ENCODE data around the gene CASQ1. TPM values are rescaled to one million over a fixed set of nuclear protein-coding genes. Genes with fewer than 3 reads are reported as not detected.

Gene CASQ1
- total RNA-seq, result not detected
- 0 reads per million in 2 donors for total RNA-seq

- no peak for DNase-seq
- no peaks in the 10 kb centered on the region for H3K9me3 ChIP-seq (ENCODE audit: control insufficient read depth, low read length, poor library complexity, severe bottlenecking)
- Mint-ChIP-seq H3K27ac (no peak within 1 kb of the TSS), H3K4me3 (no peak within 1 kb of the TSS), H3K27me3 (peaks cover 19% of the 10 kb centered on the region), H3K36me3 (ENCODE audit: low read depth) (peaks cover 3% of the 10 kb centered on the region), H3K4me1 (peaks cover 2% of the 10 kb centered on the region)
- no peak for ATAC-seq
Measured at GRCh38 chr1:160189649-160190625, at the start of gene CASQ1. TSS of gene CASQ1 (plus strand) at chr1:160190575. CDS start at chr1:160190752, 177 bp downstream.

GRCh38 chr1:160143695-160144094 is 46.7 kb upstream of the CASQ1 start:
- no peak overlapping the region for H3K4me3 Mint-ChIP-seq

GRCh38 chr1:160144921-160145320 is 45.5 kb upstream of the CASQ1 start:
- Mint-ChIP-seq H3K27me3 (peaks cover 63% of the 10 kb centered on the region), H3K4me3 (no peak overlapping the region), H3K4me1 (no peaks in the 10 kb centered on the region), H3K27ac (no peak overlapping the region), H3K36me3 (ENCODE audit: low read depth) (peaks cover 4% of the 10 kb centered on the region)
- no peak for ATAC-seq
- no peaks in the 10 kb centered on the region for H3K9me3 ChIP-seq (ENCODE audit: control insufficient read depth, low read length, poor library complexity, severe bottlenecking)
- DNase-seq, result no peak

More at GRCh38 chr1:160143695-160144094, 46.7 kb upstream of the CASQ1 start:
- no peaks in the 10 kb centered on the region for H3K4me1 Mint-ChIP-seq
- H3K9me3 ChIP-seq (ENCODE audit: control insufficient read depth, low read length, poor library complexity, severe bottlenecking), result no peaks in the 10 kb centered on the region
- peaks cover 65% of the 10 kb centered on the region for H3K27me3 Mint-ChIP-seq
- no peak overlapping the region for H3K27ac Mint-ChIP-seq
- DNase-seq, result no peak
- H3K36me3 Mint-ChIP-seq (ENCODE audit: low read depth), result peaks cover 2% of the 10 kb centered on the region
- ATAC-seq, result no peak

- Mint-ChIP-seq H3K27ac (no peak overlapping the region), H3K36me3 (ENCODE audit: low read depth) (peaks cover 4% of the 10 kb centered on the region), H3K4me1 (no peaks in the 10 kb centered on the region), H3K4me3 (no peak overlapping the region), H3K27me3 (peaks cover 53% of the 10 kb centered on the region)
- no peaks in the 10 kb centered on the region for H3K9me3 ChIP-seq (ENCODE audit: control insufficient read depth, low read length, poor library complexity, severe bottlenecking)
- ATAC-seq, result no peak
- DNase-seq, result no peak
Measured at GRCh38 chr1:160146107-160146506, 44.3 kb upstream of the CASQ1 start.

GRCh38 chr1:160148121-160148520 is 42.3 kb upstream of the CASQ1 start:
- no peak for DNase-seq
- peaks cover 40% of the 10 kb centered on the region for H3K27me3 Mint-ChIP-seq
- no peaks in the 10 kb centered on the region for H3K9me3 ChIP-seq (ENCODE audit: control insufficient read depth, low read length, poor library complexity, severe bottlenecking)
- no peak overlapping the region for H3K27ac Mint-ChIP-seq
- H3K4me3 Mint-ChIP-seq, result no peak overlapping the region
- H3K4me1 Mint-ChIP-seq, result no peaks in the 10 kb centered on the region
- H3K36me3 Mint-ChIP-seq (ENCODE audit: low read depth), result peaks cover 4% of the 10 kb centered on the region
- ATAC-seq, result no peak

- H3K27me3 Mint-ChIP-seq, result peaks cover 32% of the 10 kb centered on the region
- no peaks in the 10 kb centered on the region for H3K9me3 ChIP-seq (ENCODE audit: control insufficient read depth, low read length, poor library complexity, severe bottlenecking)
- H3K4me3 Mint-ChIP-seq, result no peak overlapping the region
- no peaks in the 10 kb centered on the region for H3K4me1 Mint-ChIP-seq
- no peak for DNase-seq
- H3K36me3 Mint-ChIP-seq (ENCODE audit: low read depth), result peaks cover 4% of the 10 kb centered on the region
- no peak for ATAC-seq
- H3K27ac Mint-ChIP-seq, result no peak overlapping the region
Measured at GRCh38 chr1:160149233-160149632, 41.1 kb upstream of the CASQ1 start.

GRCh38 chr1:160149716-160150115 is 40.7 kb upstream of the CASQ1 start:
- no peak for DNase-seq
- H3K4me1 Mint-ChIP-seq, result no peaks in the 10 kb centered on the region
- H3K36me3 Mint-ChIP-seq (ENCODE audit: low read depth), result peaks cover 2% of the 10 kb centered on the region
- no peak for ATAC-seq
- H3K9me3 ChIP-seq (ENCODE audit: control insufficient read depth, low read length, poor library complexity, severe bottlenecking), result no peaks in the 10 kb centered on the region
- no peak overlapping the region for H3K27ac Mint-ChIP-seq
- H3K27me3 Mint-ChIP-seq, result peaks cover 30% of the 10 kb centered on the region
- no peak overlapping the region for H3K4me3 Mint-ChIP-seq

GRCh38 chr1:160151303-160151702 is 39.1 kb upstream of the CASQ1 start, which contains the start of gene ATP1A4:
TSS of gene ATP1A4 (plus strand) at chr1:160151603. CDS start at chr1:160152041, 438 bp downstream.
- H3K4me1 Mint-ChIP-seq, result no peaks in the 10 kb centered on the region
- H3K27ac Mint-ChIP-seq, result no peak within 1 kb of the TSS
- H3K36me3 Mint-ChIP-seq (ENCODE audit: low read depth), result peaks cover 2% of the 10 kb centered on the region
- peaks cover 35% of the 10 kb centered on the region for H3K27me3 Mint-ChIP-seq
- H3K4me3 Mint-ChIP-seq, result no peak within 1 kb of the TSS
- ATAC-seq (no peak), DNase-seq (no peak)
- no peaks in the 10 kb centered on the region for H3K9me3 ChIP-seq (ENCODE audit: control insufficient read depth, low read length, poor library complexity, severe bottlenecking)

- H3K9me3 ChIP-seq (ENCODE audit: control insufficient read depth, low read length, poor library complexity, severe bottlenecking), result no peaks in the 10 kb centered on the region
- H3K4me1 Mint-ChIP-seq, result no peaks in the 10 kb centered on the region
- DNase-seq (no peak), ATAC-seq (no peak)
- peaks cover 40% of the 10 kb centered on the region for H3K27me3 Mint-ChIP-seq
- H3K36me3 Mint-ChIP-seq (ENCODE audit: low read depth), result no peaks in the 10 kb centered on the region
- H3K4me3 Mint-ChIP-seq, result no peak overlapping the region
- H3K27ac Mint-ChIP-seq, result no peak overlapping the region
Measured at GRCh38 chr1:160154790-160155189, 35.6 kb upstream of the CASQ1 start.

GRCh38 chr1:160156361-160156760 is 34.0 kb upstream of the CASQ1 start:
- DNase-seq (no peak), ATAC-seq (no peak)
- Mint-ChIP-seq H3K36me3 (ENCODE audit: low read depth) (no peaks in the 10 kb centered on the region), H3K27me3 (peaks cover 40% of the 10 kb centered on the region), H3K4me1 (no peaks in the 10 kb centered on the region), H3K4me3 (no peak overlapping the region), H3K27ac (no peak overlapping the region)
- H3K9me3 ChIP-seq (ENCODE audit: control insufficient read depth, low read length, poor library complexity, severe bottlenecking), result no peaks in the 10 kb centered on the region

GRCh38 chr1:160157174-160157573 is 33.2 kb upstream of the CASQ1 start:
- ATAC-seq (no peak), DNase-seq (no peak)
- H3K27me3 Mint-ChIP-seq, result peaks cover 35% of the 10 kb centered on the region
- H3K27ac Mint-ChIP-seq, result no peak overlapping the region
- no peak overlapping the region for H3K4me3 Mint-ChIP-seq
- no peaks in the 10 kb centered on the region for H3K4me1 Mint-ChIP-seq
- H3K36me3 Mint-ChIP-seq (ENCODE audit: low read depth), result no peaks in the 10 kb centered on the region
- H3K9me3 ChIP-seq (ENCODE audit: control insufficient read depth, low read length, poor library complexity, severe bottlenecking), result no peaks in the 10 kb centered on the region

GRCh38 chr1:160158031-160158430 is 32.3 kb upstream of the CASQ1 start:
- DNase-seq (no peak), ATAC-seq (no peak)
- no peak overlapping the region for H3K27ac Mint-ChIP-seq
- H3K9me3 ChIP-seq (ENCODE audit: control insufficient read depth, low read length, poor library complexity, severe bottlenecking), result no peaks in the 10 kb centered on the region
- peaks cover 33% of the 10 kb centered on the region for H3K27me3 Mint-ChIP-seq
- no peaks in the 10 kb centered on the region for H3K36me3 Mint-ChIP-seq (ENCODE audit: low read depth)
- H3K4me3 Mint-ChIP-seq, result no peak overlapping the region
- no peaks in the 10 kb centered on the region for H3K4me1 Mint-ChIP-seq

GRCh38 chr1:160158534-160158933 is 31.8 kb upstream of the CASQ1 start:
- DNase-seq, result no peak
- H3K27ac Mint-ChIP-seq, result no peak overlapping the region
- H3K4me1 Mint-ChIP-seq, result no peaks in the 10 kb centered on the region
- no peaks in the 10 kb centered on the region for H3K36me3 Mint-ChIP-seq (ENCODE audit: low read depth)
- ATAC-seq, result no peak
- H3K9me3 ChIP-seq (ENCODE audit: control insufficient read depth, low read length, poor library complexity, severe bottlenecking), result no peaks in the 10 kb centered on the region
- no peak overlapping the region for H3K4me3 Mint-ChIP-seq
- peaks cover 38% of the 10 kb centered on the region for H3K27me3 Mint-ChIP-seq

- Mint-ChIP-seq H3K4me3 (no peak overlapping the region), H3K4me1 (no peaks in the 10 kb centered on the region), H3K27ac (no peak overlapping the region), H3K27me3 (peaks cover 52% of the 10 kb centered on the region), H3K36me3 (ENCODE audit: low read depth) (no peaks in the 10 kb centered on the region)
- no peaks in the 10 kb centered on the region for H3K9me3 ChIP-seq (ENCODE audit: control insufficient read depth, low read length, poor library complexity, severe bottlenecking)
- DNase-seq (no peak), ATAC-seq (no peak)
Measured at GRCh38 chr1:160159846-160160245, 30.5 kb upstream of the CASQ1 start.
